ENCODE measurements around the gene CAMTA1. TPM values are rescaled to one million over a fixed set of nuclear protein-coding genes. Genes with fewer than 3 reads are reported as not detected.
"Not testable (repeated sequence)": the region's sequence is repeated elsewhere in the genome, so short reads cannot be mapped to it uniquely, and the experiment has no call there.

The CAMTA1 gene
- total and polyA plus RNA-seq, 4 donors, result 48.1 to 140 (median 52.3) TPM

- DNase-seq (no peak), ATAC-seq (ENCODE audit: insufficient read depth, low FRiP score) (no peak)
- no peaks in the 10 kb centered on the region for H3K4me1 ChIP-seq (ENCODE audit: control insufficient read depth in 5 of 5, insufficient read depth in 5 of 5, low read length in 5 of 5)
- H3K27ac ChIP-seq (ENCODE audit: low read depth in 1 of 2, low read length in 1 of 2), result no peak overlapping the region
- no peak for TF ChIP-seq CTCF (IDR thresholded peaks at IDR 0.05; ENCODE audit: control extremely low read depth, extremely low read depth)
- H3K36me3 ChIP-seq (ENCODE audit: control insufficient read depth in 4 of 4, insufficient read depth in 4 of 4, low read length in 4 of 4), result peaks cover 0 to 3% (median 0%) of the 10 kb centered on the region in 4 donors
- H3K9me3 ChIP-seq (ENCODE audit: control insufficient read depth in 4 of 4, insufficient read depth in 3 of 4, low read length in 3 of 4), result peaks cover 0 to 2% (median 0%) of the 10 kb centered on the region in 4 donors
- WGBS, 2 donors, result 88 to 93% methylated on average over 8 of the region's 8 CpGs
- H3K4me3 ChIP-seq, result no peak overlapping the region
- H3K9ac ChIP-seq (ENCODE audit: insufficient read depth in 1 of 2, low read length in 2 of 2), result no peak overlapping the region
- H3K27me3 ChIP-seq (ENCODE audit: control insufficient read depth in 3 of 3, insufficient read depth in 3 of 3, low read length in 2 of 3), result no peaks in the 10 kb centered on the region
Measured at GRCh38 chr1:6842301-6842700, 57.0 kb downstream of the CAMTA1 start.

GRCh38 chr1:6845786-6846185 lies 60.5 kb downstream of the CAMTA1 start:
- DNase-seq; H3K4me3 ChIP-seq; H3K27ac ChIP-seq (ENCODE audit: low read depth in 1 of 2, low read length in 1 of 2); ATAC-seq (ENCODE audit: insufficient read depth, low FRiP score); H3K27me3 ChIP-seq (ENCODE audit: control insufficient read depth in 3 of 3, insufficient read depth in 3 of 3, low read length in 2 of 3); H3K9me3 ChIP-seq (ENCODE audit: control insufficient read depth in 4 of 4, insufficient read depth in 3 of 4, low read length in 3 of 4); H3K36me3 ChIP-seq (ENCODE audit: control insufficient read depth in 4 of 4, insufficient read depth in 4 of 4, low read length in 4 of 4); H3K4me1 ChIP-seq (ENCODE audit: control insufficient read depth in 5 of 5, insufficient read depth in 5 of 5, low read length in 5 of 5); H3K9ac ChIP-seq (ENCODE audit: insufficient read depth in 1 of 2, low read length in 2 of 2): not testable (repeated sequence)
- WGBS, 2 donors, result 96 to 99% methylated on average over 4 of the region's 4 CpGs

- Histone ChIP-seq H3K27ac (ENCODE audit: low read depth in 1 of 2, low read length in 1 of 2) (no peak overlapping the region), H3K4me1 (ENCODE audit: control insufficient read depth in 5 of 5, insufficient read depth in 5 of 5, low read length in 5 of 5) (no peaks in the 10 kb centered on the region), H3K9ac (ENCODE audit: insufficient read depth in 1 of 2, low read length in 2 of 2) (no peak overlapping the region), H3K9me3 (ENCODE audit: control insufficient read depth in 4 of 4, insufficient read depth in 3 of 4, low read length in 3 of 4) (peaks cover 0 to 2% (median 0%) of the 10 kb centered on the region in 4 donors), H3K36me3 (ENCODE audit: control insufficient read depth in 4 of 4, insufficient read depth in 4 of 4, low read length in 4 of 4) (peaks cover 2 to 6% (median 4%) of the 10 kb centered on the region in 4 donors), H3K4me3 (no peak overlapping the region), H3K27me3 (ENCODE audit: control insufficient read depth in 3 of 3, insufficient read depth in 3 of 3, low read length in 2 of 3) (no peaks in the 10 kb centered on the region)
- TF ChIP-seq CTCF (IDR thresholded peaks at IDR 0.05; ENCODE audit: control extremely low read depth, extremely low read depth), result no peak
- ATAC-seq (ENCODE audit: insufficient read depth, low FRiP score) (no peak), DNase-seq (no peak)
- 92 to 95% methylated on average over 3 of the region's 3 CpGs for WGBS, 2 donors
Measured at GRCh38 chr1:6848816-6849215, 63.6 kb downstream of the CAMTA1 start.

GRCh38 chr1:6850537-6850936 lies 65.3 kb downstream of the CAMTA1 start:
- Histone ChIP-seq H3K4me1 (ENCODE audit: control insufficient read depth in 5 of 5, insufficient read depth in 5 of 5, low read length in 5 of 5) (no peaks in the 10 kb centered on the region), H3K9me3 (ENCODE audit: control insufficient read depth in 4 of 4, insufficient read depth in 3 of 4, low read length in 3 of 4) (no peaks in the 10 kb centered on the region), H3K4me3 (no peak overlapping the region), H3K36me3 (ENCODE audit: control insufficient read depth in 4 of 4, insufficient read depth in 4 of 4, low read length in 4 of 4) (peaks cover 3 to 14% (median 6%) of the 10 kb centered on the region in 4 donors), H3K27me3 (ENCODE audit: control insufficient read depth in 3 of 3, insufficient read depth in 3 of 3, low read length in 2 of 3) (no peaks in the 10 kb centered on the region), H3K27ac (ENCODE audit: low read depth in 1 of 2, low read length in 1 of 2) (no peak overlapping the region), H3K9ac (ENCODE audit: insufficient read depth in 1 of 2, low read length in 2 of 2) (no peak overlapping the region)
- no peak for DNase-seq
- 93 to 95% methylated on average over 4 of the region's 4 CpGs for WGBS, 2 donors
- no peak for ATAC-seq (ENCODE audit: insufficient read depth, low FRiP score)
- no peak for TF ChIP-seq CTCF (IDR thresholded peaks at IDR 0.05; ENCODE audit: control extremely low read depth, extremely low read depth)

Measured in lung (tissue), 12 donors.